ENCODE results near the gene PPIP5K1.

The PPIP5K1 gene

GRCh38 chr15:43527802-43528541 is 62.0 kb downstream of the PPIP5K1 start:
- H3K27ac ChIP-seq = no peak overlapping the region
- peaks cover 39% of the 10 kb centered on the region for H3K36me3 ChIP-seq (ENCODE audit: insufficient read depth, low read length)
- no peak overlapping the region for H3K9ac ChIP-seq (ENCODE audit: insufficient read length)
- TF ChIP-seq FOXP2 (optimal IDR thresholded peaks at IDR 0.05; ENCODE audit: control extremely low read depth, extremely low read length, insufficient read depth) (no peak), POLR2AphosphoS5 (IDR thresholded peaks at IDR 0.05; ENCODE audit: borderline replicate concordance, low read depth, low read length) (no peak), EZH2 (IDR thresholded peaks at IDR 0.05) (no peak)
- no peak overlapping the region for H3K4me3 ChIP-seq
- no peak for DNase-seq (ENCODE audit: low read depth, low spot score)
- no peaks in the 10 kb centered on the region for H3K9me3 ChIP-seq (ENCODE audit: low read depth, low read length)

- DNase-seq (ENCODE audit: low read depth, low spot score) = no peak
- Histone ChIP-seq H3K27ac (no peak overlapping the region), H3K36me3 (ENCODE audit: insufficient read depth, low read length) (peaks cover 46% of the 10 kb centered on the region), H3K9me3 (ENCODE audit: low read depth, low read length) (no peaks in the 10 kb centered on the region), H3K9ac (ENCODE audit: insufficient read length) (no peak overlapping the region), H3K4me3 (no peak overlapping the region)
- TF ChIP-seq POLR2AphosphoS5 (IDR thresholded peaks at IDR 0.05; ENCODE audit: borderline replicate concordance, low read depth, low read length) (no peak), FOXP2 (optimal IDR thresholded peaks at IDR 0.05; ENCODE audit: control extremely low read depth, extremely low read length, insufficient read depth) (no peak), EZH2 (IDR thresholded peaks at IDR 0.05) (no peak)
Observed at GRCh38 chr15:43527016-43527801, 62.8 kb downstream of the PPIP5K1 start.

GRCh38 chr15:43526261-43526930 is 63.6 kb downstream of the PPIP5K1 start:
- no peak for DNase-seq (ENCODE audit: low read depth, low spot score)
- Histone ChIP-seq H3K4me3 (no peak overlapping the region), H3K9me3 (ENCODE audit: low read depth, low read length) (no peaks in the 10 kb centered on the region), H3K36me3 (ENCODE audit: insufficient read depth, low read length) (peaks cover 54% of the 10 kb centered on the region), H3K27ac (no peak overlapping the region), H3K9ac (ENCODE audit: insufficient read length) (no peak overlapping the region)
- TF ChIP-seq POLR2AphosphoS5 (IDR thresholded peaks at IDR 0.05; ENCODE audit: borderline replicate concordance, low read depth, low read length) (no peak), FOXP2 (optimal IDR thresholded peaks at IDR 0.05; ENCODE audit: control extremely low read depth, extremely low read length, insufficient read depth) (no peak), EZH2 (IDR thresholded peaks at IDR 0.05) (no peak)

- no peak overlapping the region for H3K4me3 ChIP-seq
- H3K36me3 ChIP-seq (ENCODE audit: insufficient read depth, low read length) = peaks cover 67% of the 10 kb centered on the region
- no peak for TF ChIP-seq EZH2 (IDR thresholded peaks at IDR 0.05)
- TF ChIP-seq FOXP2 (optimal IDR thresholded peaks at IDR 0.05; ENCODE audit: control extremely low read depth, extremely low read length, insufficient read depth) = no peak
- no peak for TF ChIP-seq POLR2AphosphoS5 (IDR thresholded peaks at IDR 0.05; ENCODE audit: borderline replicate concordance, low read depth, low read length)
Observed at GRCh38 chr15:43525131-43525530, 64.9 kb downstream of the PPIP5K1 start.

GRCh38 chr15:43524254-43524845 is 65.7 kb downstream of the PPIP5K1 start:
- no peaks in the 10 kb centered on the region for H3K9me3 ChIP-seq (ENCODE audit: low read depth, low read length)
- no peak overlapping the region for H3K27ac ChIP-seq
- H3K9ac ChIP-seq (ENCODE audit: insufficient read length) = no peak overlapping the region
- no peak for DNase-seq (ENCODE audit: low read depth, low spot score)
- H3K4me3 ChIP-seq = no peak overlapping the region
- peaks cover 68% of the 10 kb centered on the region for H3K36me3 ChIP-seq (ENCODE audit: insufficient read depth, low read length)
- TF ChIP-seq EZH2 (IDR thresholded peaks at IDR 0.05) = no peak
- no peak for TF ChIP-seq POLR2AphosphoS5 (IDR thresholded peaks at IDR 0.05; ENCODE audit: borderline replicate concordance, low read depth, low read length)
- no peak for TF ChIP-seq FOXP2 (optimal IDR thresholded peaks at IDR 0.05; ENCODE audit: control extremely low read depth, extremely low read length, insufficient read depth)

More at GRCh38 chr15:43525131-43525530, 64.9 kb downstream of the PPIP5K1 start:
- H3K9me3 ChIP-seq (ENCODE audit: low read depth, low read length) = no peaks in the 10 kb centered on the region
- no peak overlapping the region for H3K27ac ChIP-seq
- H3K9ac ChIP-seq (ENCODE audit: insufficient read length) = no peak overlapping the region
- DNase-seq (ENCODE audit: low read depth, low spot score) = no peak

- no peak for TF ChIP-seq POLR2AphosphoS5 (IDR thresholded peaks at IDR 0.05; ENCODE audit: borderline replicate concordance, low read depth, low read length)
- TF ChIP-seq EZH2 (IDR thresholded peaks at IDR 0.05) = no peak
- no peak for TF ChIP-seq FOXP2 (optimal IDR thresholded peaks at IDR 0.05; ENCODE audit: control extremely low read depth, extremely low read length, insufficient read depth)
- Histone ChIP-seq H3K4me3 (no peak overlapping the region), H3K36me3 (ENCODE audit: insufficient read depth, low read length) (peaks cover 68% of the 10 kb centered on the region), H3K9me3 (ENCODE audit: low read depth, low read length) (no peaks in the 10 kb centered on the region), H3K27ac (no peak overlapping the region), H3K9ac (ENCODE audit: insufficient read length) (no peak overlapping the region)
- DNase-seq (ENCODE audit: low read depth, low spot score) = no peak
Observed at GRCh38 chr15:43523646-43524045, 66.4 kb downstream of the PPIP5K1 start.

GRCh38 chr15:43522247-43522646 is 67.8 kb downstream of the PPIP5K1 start:
- Histone ChIP-seq H3K36me3 (ENCODE audit: insufficient read depth, low read length) (peaks cover 62% of the 10 kb centered on the region), H3K27ac (no peak overlapping the region), H3K4me3 (no peak overlapping the region), H3K9ac (ENCODE audit: insufficient read length) (no peak overlapping the region), H3K9me3 (ENCODE audit: low read depth, low read length) (no peaks in the 10 kb centered on the region)
- DNase-seq (ENCODE audit: low read depth, low spot score) = no peak
- TF ChIP-seq POLR2AphosphoS5 (IDR thresholded peaks at IDR 0.05; ENCODE audit: borderline replicate concordance, low read depth, low read length) (no peak), EZH2 (IDR thresholded peaks at IDR 0.05) (no peak), FOXP2 (optimal IDR thresholded peaks at IDR 0.05; ENCODE audit: control extremely low read depth, extremely low read length, insufficient read depth) (no peak)

- DNase-seq (ENCODE audit: low read depth, low spot score) = no peak
- H3K9me3 ChIP-seq (ENCODE audit: low read depth, low read length) = no peaks in the 10 kb centered on the region
- no peak overlapping the region for H3K4me3 ChIP-seq
- no peak overlapping the region for H3K9ac ChIP-seq (ENCODE audit: insufficient read length)
- no peak overlapping the region for H3K27ac ChIP-seq
- no peak for TF ChIP-seq POLR2AphosphoS5 (IDR thresholded peaks at IDR 0.05; ENCODE audit: borderline replicate concordance, low read depth, low read length)
- TF ChIP-seq EZH2 (IDR thresholded peaks at IDR 0.05) = no peak
- TF ChIP-seq FOXP2 (optimal IDR thresholded peaks at IDR 0.05; ENCODE audit: control extremely low read depth, extremely low read length, insufficient read depth) = no peak
- H3K36me3 ChIP-seq (ENCODE audit: insufficient read depth, low read length) = peaks cover 62% of the 10 kb centered on the region
Observed at GRCh38 chr15:43521419-43521818, 68.6 kb downstream of the PPIP5K1 start.
